Neural progenitor cell (in vitro differentiated cells): ENCODE data around the gene YIPF2. TPM values are rescaled to one million over a fixed set of nuclear protein-coding genes. Genes with fewer than 3 reads are reported as not detected.

Source experiments
- DNase-seq: peaks from one replicate; pipeline ENCODE4 v3.0.0-alpha.2; 2016; ENCODE audit warnings: low spot score
- H2AFZ ChIP-seq: fragments of 200-600 bp; sonication (generic); replicated peaks from 2 replicates; pipeline ENCODE4 v1.6.1; 2016; ENCODE audit warnings: antibody characterized with exemption
- H3F3A ChIP-seq: fragments of 200-600 bp; sonication (generic); 2 replicates; pipeline ENCODE4 v1.6.1; 2016; ENCODE audit warnings: antibody characterized with exemption, low read depth
- H3K27ac ChIP-seq: fragments of 200-600 bp; sonication (generic); 2 replicates; pipeline ENCODE4 v1.5.1; 2016; ENCODE audit warnings: mild to moderate bottlenecking
- H3K27me3 ChIP-seq: fragments of 200-600 bp; sonication (generic); 2 replicates; pipeline ENCODE4 v1.6.1; 2016; ENCODE audit warnings: mild to moderate bottlenecking, moderate library complexity
- H3K36me3 ChIP-seq: fragments of 200-600 bp; sonication (generic); 2 replicates; pipeline ENCODE4 v1.5.1; 2016
- H3K4me1 ChIP-seq: fragments of 200-600 bp; sonication (generic); 2 replicates; pipeline ENCODE4 v1.6.1; 2016; ENCODE audit warnings: mixed run types
- H3K4me2 ChIP-seq: fragments of 200-600 bp; sonication (generic); 2 replicates; pipeline ENCODE4 v1.6.1; 2016
- H3K4me3 ChIP-seq: fragments of 200-600 bp; sonication (generic); 2 replicates; pipeline ENCODE4 v1.5.1; 2016
- H3K79me2 ChIP-seq: fragments of 200-600 bp; sonication (generic); 2 replicates; pipeline ENCODE4 v1.6.1; 2016; ENCODE audit warnings: low read depth
- H3K9ac ChIP-seq: fragments of 200-600 bp; sonication (generic); 2 replicates; pipeline ENCODE4 v1.6.1; 2016
- H3K9me3 ChIP-seq: fragments of 200-600 bp; sonication (generic); 2 replicates; pipeline ENCODE4 v1.5.1; 2016; ENCODE audit warnings: low read depth
- H4K20me1 ChIP-seq: fragments of 200-600 bp; sonication (generic); 2 replicates; pipeline ENCODE4 v1.6.1; 2016; ENCODE audit warnings: low read depth
- H3K27ac Mint-ChIP-seq: 3 replicates; pipeline ENCODE4 v1.8.0; 2021; ENCODE audit warnings: mixed read lengths
- H3K27me3 Mint-ChIP-seq: 2 replicates; pipeline ENCODE4 v1.8.0; 2022; ENCODE audit warnings: low read depth, mild to moderate bottlenecking, inconsistent platforms, moderate library complexity, mixed read lengths; ENCODE audit not compliant: insufficient read depth
- H3K36me3 Mint-ChIP-seq: 3 replicates; pipeline ENCODE4 v1.8.0; 2021; ENCODE audit warnings: mixed read lengths
- H3K4me1 Mint-ChIP-seq: 3 replicates; pipeline ENCODE4 v1.8.0; 2021; ENCODE audit warnings: mixed read lengths
- H3K4me3 Mint-ChIP-seq: 3 replicates; pipeline ENCODE4 v1.8.0; 2021; ENCODE audit warnings: mild to moderate bottlenecking, moderate library complexity, mixed read lengths
- H3K9me3 Mint-ChIP-seq: 3 replicates; pipeline ENCODE4 v1.8.0; 2020; ENCODE audit warnings: mixed read lengths
- EZH2 ChIP-seq: fragments of 200-600 bp; sonication (generic); IDR thresholded peaks from 2 replicates; pipeline ENCODE4 v1.6.1; 2017; ENCODE audit warnings: antibody characterized with exemption, mild to moderate bottlenecking, moderate library complexity
- EZH2phosphoT487 ChIP-seq: fragments of 200-600 bp; sonication (generic); IDR thresholded peaks from 2 replicates; pipeline ENCODE4 v1.6.1; 2017; ENCODE audit warnings: antibody characterized with exemption
- total RNA-seq: library from RNA; depleted of rRNA; stranded (reverse); fragments of >200 nt; gene quantifications from 2 replicates; pipeline ENCODE4 v1.2.3, GENCODE V29; 2015; ENCODE audit warnings: low replicate concordance
- TF ChIP-seq, protein P1 (sequence below): fragments of 200-600 bp; sonication (generic); IDR thresholded peaks from 2 replicates; pipeline ENCODE4 v1.5.1; 2017; ENCODE audit warnings: antibody characterized with exemption, mild to moderate bottlenecking

The YIPF2 gene
- total RNA-seq, 1 donor from 2014 or later, result 11.9 TPM

DNA sequence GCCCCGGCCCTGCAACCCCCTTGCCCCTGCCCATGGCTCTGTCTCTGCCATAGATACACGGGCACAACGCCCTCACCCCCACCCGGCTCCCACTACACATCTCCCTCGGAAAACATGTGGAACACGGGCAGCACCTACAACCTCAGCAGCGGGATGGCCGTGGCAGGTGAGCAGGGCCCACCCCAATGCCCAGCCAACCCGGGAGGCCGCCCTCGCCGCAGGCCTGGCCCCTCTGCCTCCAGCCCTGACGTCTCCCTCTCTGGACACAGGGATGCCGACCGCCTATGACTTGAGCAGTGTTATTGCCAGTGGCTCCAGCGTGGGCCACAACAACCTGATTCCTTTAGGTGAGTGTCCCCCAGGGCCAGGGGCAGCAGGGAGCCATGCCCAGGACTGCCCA lies 7.7 kb downstream of the YIPF2 start:
- TF ChIP-seq EZH2phosphoT487, result no peak
- TF ChIP-seq, protein P1, sequence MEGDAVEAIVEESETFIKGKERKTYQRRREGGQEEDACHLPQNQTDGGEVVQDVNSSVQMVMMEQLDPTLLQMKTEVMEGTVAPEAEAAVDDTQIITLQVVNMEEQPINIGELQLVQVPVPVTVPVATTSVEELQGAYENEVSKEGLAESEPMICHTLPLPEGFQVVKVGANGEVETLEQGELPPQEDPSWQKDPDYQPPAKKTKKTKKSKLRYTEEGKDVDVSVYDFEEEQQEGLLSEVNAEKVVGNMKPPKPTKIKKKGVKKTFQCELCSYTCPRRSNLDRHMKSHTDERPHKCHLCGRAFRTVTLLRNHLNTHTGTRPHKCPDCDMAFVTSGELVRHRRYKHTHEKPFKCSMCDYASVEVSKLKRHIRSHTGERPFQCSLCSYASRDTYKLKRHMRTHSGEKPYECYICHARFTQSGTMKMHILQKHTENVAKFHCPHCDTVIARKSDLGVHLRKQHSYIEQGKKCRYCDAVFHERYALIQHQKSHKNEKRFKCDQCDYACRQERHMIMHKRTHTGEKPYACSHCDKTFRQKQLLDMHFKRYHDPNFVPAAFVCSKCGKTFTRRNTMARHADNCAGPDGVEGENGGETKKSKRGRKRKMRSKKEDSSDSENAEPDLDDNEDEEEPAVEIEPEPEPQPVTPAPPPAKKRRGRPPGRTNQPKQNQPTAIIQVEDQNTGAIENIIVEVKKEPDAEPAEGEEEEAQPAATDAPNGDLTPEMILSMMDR, result no peak
- no peak for TF ChIP-seq EZH2
- Histone ChIP-seq H4K20me1 (no peaks in the 10 kb centered on the region), H3K4me3 (no peak overlapping the region), H3K9ac (no peak overlapping the region), H3K9me3 (no peaks in the 10 kb centered on the region), H3F3A (peaks cover 4% of the 10 kb centered on the region), H3K27ac (no peak overlapping the region), H3K36me3 (no peaks in the 10 kb centered on the region), H3K27me3 (no peaks in the 10 kb centered on the region), H3K79me2 (no peaks in the 10 kb centered on the region), H3K4me2 (no peak overlapping the region), H2AFZ (no peak overlapping the region), H3K4me1 (no peaks in the 10 kb centered on the region)
- Mint-ChIP-seq H3K4me1 (no peaks in the 10 kb centered on the region), H3K9me3 (no peaks in the 10 kb centered on the region), H3K27me3 (peaks cover 7% of the 10 kb centered on the region), H3K4me3 (no peak overlapping the region), H3K27ac (no peak overlapping the region), H3K36me3 (peaks cover 9% of the 10 kb centered on the region)
- no peak for DNase-seq

DNA sequence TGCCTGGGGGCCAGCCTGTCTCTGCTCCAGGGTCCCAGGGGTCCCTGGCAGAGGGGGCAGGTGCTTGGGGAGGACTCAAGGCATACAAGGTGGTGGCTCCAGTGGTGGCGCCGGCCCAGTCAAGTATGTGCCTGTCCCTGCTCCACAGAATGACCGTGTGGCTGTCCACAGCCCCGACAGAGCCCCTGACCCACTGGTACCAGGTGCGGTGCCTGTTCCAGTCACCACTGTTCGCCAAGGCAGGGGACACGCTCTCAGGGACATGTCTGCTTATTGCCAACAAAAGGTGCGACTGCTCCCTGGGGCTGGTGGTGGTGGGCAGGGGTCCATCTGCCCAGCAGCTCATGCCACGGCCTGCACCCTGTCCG lies 8.2 kb downstream of the YIPF2 start:
- DNase-seq, result no peak
- H3K9ac ChIP-seq, result no peak overlapping the region
- no peak overlapping the region for H2AFZ ChIP-seq
- H3K9me3 ChIP-seq, result no peaks in the 10 kb centered on the region
- no peaks in the 10 kb centered on the region for H3K9me3 Mint-ChIP-seq
- peaks cover 4% of the 10 kb centered on the region for H3F3A ChIP-seq
- no peak overlapping the region for H3K27ac ChIP-seq
- no peak overlapping the region for H3K27ac Mint-ChIP-seq
- H3K4me3 ChIP-seq, result no peak overlapping the region
- H3K36me3 ChIP-seq, result no peaks in the 10 kb centered on the region
- H3K4me1 ChIP-seq, result no peaks in the 10 kb centered on the region
- peaks cover 7% of the 10 kb centered on the region for H3K27me3 Mint-ChIP-seq
- TF ChIP-seq, protein P1, result no peak
- TF ChIP-seq EZH2phosphoT487, result no peak
- TF ChIP-seq EZH2, result no peak
- H3K27me3 ChIP-seq, result no peaks in the 10 kb centered on the region
- H3K36me3 Mint-ChIP-seq, result peaks cover 8% of the 10 kb centered on the region
- no peaks in the 10 kb centered on the region for H3K79me2 ChIP-seq
- no peaks in the 10 kb centered on the region for H3K4me1 Mint-ChIP-seq
- no peaks in the 10 kb centered on the region for H4K20me1 ChIP-seq
- H3K4me3 Mint-ChIP-seq, result no peak overlapping the region
- no peak overlapping the region for H3K4me2 ChIP-seq

DNA sequence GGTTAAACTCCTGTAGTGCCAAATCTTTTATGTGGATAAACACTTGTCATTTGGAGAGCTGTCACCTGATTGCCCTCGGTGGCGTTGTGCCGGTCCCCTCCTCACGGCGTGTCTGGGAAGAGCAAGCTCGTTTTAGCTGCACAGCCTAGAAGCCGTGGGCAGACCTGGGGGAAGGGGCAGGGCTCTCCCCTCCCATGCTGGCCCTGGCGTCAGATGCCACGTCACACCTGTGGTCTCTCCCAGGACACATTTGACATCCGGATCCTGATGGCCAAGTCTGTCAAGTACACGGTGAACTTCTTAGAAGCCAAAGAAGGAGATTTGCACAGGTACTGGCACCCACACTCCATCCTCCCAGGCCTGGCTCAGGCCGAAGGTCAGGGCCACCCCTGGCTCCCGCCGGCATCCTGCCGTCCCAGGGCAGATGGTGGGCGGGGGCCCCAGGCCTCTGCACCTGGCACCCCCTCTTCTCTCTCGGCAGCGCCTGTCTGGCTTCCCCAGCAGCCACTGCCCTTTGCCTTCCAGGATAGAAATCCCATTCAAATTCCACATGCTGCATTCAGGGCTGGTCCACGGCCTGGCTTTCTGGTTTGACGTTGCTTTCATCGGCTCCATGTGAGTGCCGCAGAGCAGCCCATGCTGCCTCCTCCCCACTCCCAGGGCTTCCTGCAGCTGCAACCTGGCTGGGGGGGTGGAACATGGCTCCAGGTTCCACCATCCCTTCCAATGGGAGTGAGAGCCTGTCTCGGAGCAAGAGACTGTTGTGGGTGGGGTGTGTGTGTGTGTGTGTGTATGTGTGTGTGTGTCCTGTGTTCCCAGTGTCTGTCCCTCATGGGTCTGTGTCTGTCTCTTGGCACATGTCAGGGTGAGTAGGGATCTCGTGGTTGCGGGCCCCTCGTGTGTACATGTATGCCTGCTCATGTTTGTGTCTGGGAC lies 8.8 kb downstream of the YIPF2 start:
- no peak overlapping the region for H3K27ac ChIP-seq
- no peak overlapping the region for H3K27ac Mint-ChIP-seq
- no peak for DNase-seq

More for the DNA sequence above, 8.8 kb downstream of the YIPF2 start:
- Mint-ChIP-seq H3K9me3 (no peaks in the 10 kb centered on the region), H3K27me3 (peaks cover 7% of the 10 kb centered on the region), H3K36me3 (peaks cover 6% of the 10 kb centered on the region), H3K4me1 (no peaks in the 10 kb centered on the region), H3K4me3 (peak overlapping the region; percentile 6)
- Histone ChIP-seq H3K4me1 (no peaks in the 10 kb centered on the region), H3K36me3 (no peaks in the 10 kb centered on the region), H2AFZ (no peak overlapping the region), H4K20me1 (no peaks in the 10 kb centered on the region), H3K4me3 (no peak overlapping the region), H3K79me2 (no peaks in the 10 kb centered on the region), H3F3A (peaks cover 4% of the 10 kb centered on the region), H3K9ac (no peak overlapping the region), H3K27me3 (no peaks in the 10 kb centered on the region), H3K4me2 (no peak overlapping the region), H3K9me3 (no peaks in the 10 kb centered on the region)
- TF ChIP-seq EZH2 (no peak), EZH2phosphoT487 (no peak)
- TF ChIP-seq, protein P1, result no peak
